Measurements from ENCODE around the gene ABCA3. TPM values are rescaled to one million over a fixed set of nuclear protein-coding genes. Genes with fewer than 3 reads are reported as not detected.

The ABCA3 gene
- polyA plus RNA-seq, 3 donors: 6.6 to 7.8 (median 7.5) TPM

- no peak for DNase-seq
Observed at GRCh38 chr16:2317231-2318020, 23.1 kb downstream of the ABCA3 start.

DNA sequence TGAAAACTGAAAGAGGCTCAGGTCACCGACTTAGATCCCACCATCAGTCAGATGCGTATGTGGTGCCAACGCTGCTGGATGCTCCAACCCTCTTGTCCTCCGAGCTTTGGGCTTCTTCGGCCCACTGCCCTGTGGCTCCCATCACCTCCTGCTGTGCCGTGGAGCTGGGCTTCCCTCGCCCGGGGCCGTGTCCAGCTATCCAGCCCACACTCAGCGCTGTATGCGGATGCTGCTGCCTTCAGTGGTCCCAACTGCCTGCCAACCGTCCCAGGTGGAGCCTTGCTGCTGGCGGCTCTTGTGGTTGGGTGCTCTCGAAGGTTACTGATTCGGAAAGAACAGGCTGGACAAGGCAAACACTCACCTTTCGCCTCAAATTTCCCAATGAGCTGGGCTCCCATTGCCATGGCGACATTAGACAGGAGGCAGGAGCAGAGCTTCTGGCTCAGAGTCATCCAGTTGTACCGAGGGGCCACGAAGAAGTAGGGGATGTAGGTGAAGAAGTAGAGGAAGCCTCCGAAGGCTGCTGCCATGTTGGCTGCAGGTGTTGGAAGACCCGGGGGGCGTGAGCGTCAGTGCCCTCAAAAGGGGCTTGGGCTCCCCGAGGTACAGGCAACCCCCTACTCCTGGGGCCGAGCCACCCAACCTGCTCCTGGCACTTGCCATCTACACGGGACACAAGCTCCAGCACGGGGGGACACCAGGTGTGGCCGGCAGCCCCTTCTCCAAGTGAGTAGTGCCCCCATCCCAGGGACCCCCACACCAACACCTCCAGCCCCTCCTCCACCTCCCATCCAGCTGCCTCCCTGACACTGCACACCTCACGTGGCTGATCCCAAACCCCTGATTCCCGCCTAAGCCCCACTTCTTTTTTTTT lies 32.2 kb downstream of the ABCA3 start:
- DNase-seq: no peak

DNA sequence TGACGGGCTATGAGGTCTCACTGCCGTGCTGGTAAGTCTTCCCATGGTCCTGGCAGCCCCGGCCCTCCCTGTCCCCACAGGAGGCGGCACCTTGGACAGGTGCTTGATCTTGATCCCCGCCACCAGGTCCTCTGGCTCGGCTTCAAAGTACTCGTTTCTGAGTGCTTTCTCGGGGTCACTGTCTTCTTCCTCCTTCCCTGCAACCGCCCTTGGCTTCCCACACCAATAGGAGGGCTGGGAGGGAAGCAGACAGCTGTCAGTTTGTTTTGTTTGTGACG lies 40.7 kb downstream of the ABCA3 start:
- DNase-seq: no peak

- DNase-seq: no peak
Observed at GRCh38 chr16:2299121-2299914, 41.2 kb downstream of the ABCA3 start.

- no peak for DNase-seq
Observed at GRCh38 chr16:2298621-2299020, 41.9 kb downstream of the ABCA3 start.

DNA sequence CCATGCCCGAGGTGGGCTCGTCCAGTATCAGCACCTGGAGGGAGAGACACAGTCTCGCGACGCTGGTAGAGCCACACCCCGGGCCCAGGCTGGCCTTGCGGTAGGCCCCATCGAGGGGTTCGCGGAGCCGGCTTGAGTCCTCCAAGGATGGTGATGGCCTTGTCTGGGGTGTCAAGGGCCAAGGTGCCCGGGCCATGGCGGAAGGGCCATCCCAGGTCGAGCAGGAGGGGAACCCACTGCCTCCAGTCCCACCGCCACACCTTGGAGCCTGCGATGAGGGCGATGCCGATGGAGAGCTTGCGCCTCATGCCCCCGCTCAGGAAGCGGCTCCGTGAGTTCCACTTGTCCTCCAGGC lies 43.0 kb downstream of the ABCA3 start:
- no peak for DNase-seq

- no peak for DNase-seq
Observed at GRCh38 chr16:2296661-2297505, 43.6 kb downstream of the ABCA3 start.

DNA sequence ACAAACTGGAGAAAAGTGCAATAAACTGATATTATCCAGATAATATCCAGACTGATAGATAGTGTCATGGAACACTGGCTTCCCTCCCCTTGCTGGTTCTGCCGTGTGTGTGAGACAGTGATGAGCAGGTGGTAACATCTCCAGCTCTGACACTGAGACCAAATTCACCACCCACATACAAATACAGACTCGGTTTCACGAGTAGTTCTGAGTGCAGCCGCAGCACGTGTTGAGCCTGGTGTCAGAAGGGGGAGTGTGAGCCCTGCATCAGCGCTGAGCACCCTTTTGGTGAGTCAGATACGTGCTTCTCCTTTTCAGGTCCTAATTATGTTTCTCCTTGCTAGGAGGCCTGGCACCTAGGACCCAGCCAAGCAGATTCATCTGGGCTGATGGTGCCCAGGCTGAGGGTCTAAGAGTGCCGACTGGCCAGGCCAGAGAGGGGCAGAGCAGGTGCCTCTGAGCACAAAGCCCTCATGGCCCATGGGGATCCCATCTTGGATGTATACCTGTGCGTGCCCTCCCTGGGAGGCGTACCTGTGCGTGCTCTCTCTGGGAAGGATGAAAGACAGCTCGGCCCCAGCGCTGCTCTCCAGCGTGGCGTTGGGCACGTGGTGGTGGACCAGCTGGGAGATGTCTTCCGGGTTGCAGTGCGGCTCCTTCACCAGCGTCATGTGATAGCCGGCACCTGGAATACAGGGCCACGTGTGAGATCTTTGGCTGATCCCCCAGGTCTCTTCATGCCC lies 45.3 kb downstream of the ABCA3 start:
- DNase-seq: no peak

DNA sequence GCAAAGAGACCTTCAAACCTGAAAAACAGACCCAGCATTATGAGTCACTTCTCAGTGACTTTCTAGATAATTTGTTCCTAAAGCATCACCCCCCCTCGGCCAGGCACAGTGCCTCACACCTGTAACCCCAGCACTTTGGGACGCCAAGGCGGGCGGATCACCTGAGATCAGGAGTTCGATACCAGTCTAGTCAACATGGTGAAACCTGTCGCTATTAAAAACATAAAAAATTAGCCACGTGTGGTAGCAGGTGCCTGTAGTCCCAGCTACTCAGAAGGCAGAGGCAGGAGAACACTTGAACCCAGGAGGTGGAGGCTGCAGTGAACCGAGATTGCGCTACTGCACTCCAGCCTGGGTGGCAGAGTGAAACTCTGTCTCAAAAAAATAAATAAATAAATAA lies 48.3 kb downstream of the ABCA3 start:
- no peak for DNase-seq

DNA sequence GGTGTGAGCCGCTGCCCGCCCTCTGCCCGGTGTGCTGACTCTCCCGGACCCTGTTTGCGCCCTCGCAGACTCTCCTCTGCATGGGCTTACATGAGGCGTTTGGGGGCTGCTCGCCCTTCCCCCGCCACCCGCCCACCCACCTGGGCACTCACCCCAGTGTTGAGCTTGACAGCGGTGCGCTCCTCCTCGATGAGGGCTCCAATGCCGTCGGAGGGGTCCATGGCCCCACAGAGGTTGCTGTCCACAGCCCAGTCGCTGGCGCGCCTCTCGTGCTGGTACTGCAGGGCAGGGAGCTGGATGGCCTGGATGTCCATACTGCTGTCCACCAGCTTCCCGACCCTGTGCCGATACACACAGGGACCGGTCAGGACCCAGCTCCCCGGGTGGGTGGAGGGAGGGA lies 51.2 kb downstream of the ABCA3 start:
- DNase-seq: no peak

DNA sequence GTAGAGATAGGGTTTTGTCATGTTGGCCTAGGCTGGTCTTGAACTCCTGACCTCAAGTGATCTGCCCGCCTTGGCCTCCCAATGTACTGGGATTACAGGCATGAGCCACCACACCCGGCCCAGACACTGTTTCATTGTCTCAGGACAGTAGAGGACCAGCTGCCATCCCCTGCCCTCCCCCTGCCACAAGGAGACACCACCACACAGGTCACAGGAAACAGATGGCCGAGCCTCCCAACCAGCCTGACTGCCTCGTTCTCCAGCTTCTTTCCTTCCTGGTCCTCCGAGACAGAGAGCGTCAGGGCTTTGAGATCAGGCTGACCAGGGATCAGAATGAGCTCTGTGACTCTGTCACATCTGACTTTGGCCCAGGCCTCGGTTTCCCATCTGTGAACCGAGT lies 51.8 kb downstream of the ABCA3 start:
- DNase-seq: no peak

GRCh38 chr16:2287916-2288547 lies 52.5 kb downstream of the ABCA3 start:
- DNase-seq: no peak

DNA sequence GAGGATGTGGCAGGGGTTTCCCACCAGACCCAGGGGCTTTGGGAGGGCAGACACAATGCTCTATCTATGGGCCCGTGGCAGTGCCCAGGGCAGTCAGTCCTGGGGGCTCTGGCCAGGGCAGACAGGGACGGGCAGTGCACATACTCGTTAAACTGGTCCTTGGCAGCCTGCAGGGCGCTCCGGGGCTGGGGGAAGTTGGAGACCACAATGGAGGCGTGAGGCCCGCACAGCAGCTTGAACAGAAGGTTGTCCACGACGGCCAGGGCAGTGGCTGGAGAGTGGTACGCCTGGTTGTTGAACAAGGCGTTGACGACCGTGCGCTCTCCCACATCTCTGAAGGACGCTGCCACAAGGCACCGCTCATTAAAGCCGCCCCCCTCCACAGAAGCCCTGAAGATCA lies 54.0 kb downstream of the ABCA3 start:
- DNase-seq: no peak

GRCh38 chr16:2285731-2286191 lies 54.8 kb downstream of the ABCA3 start:
- no peak for DNase-seq

DNA sequence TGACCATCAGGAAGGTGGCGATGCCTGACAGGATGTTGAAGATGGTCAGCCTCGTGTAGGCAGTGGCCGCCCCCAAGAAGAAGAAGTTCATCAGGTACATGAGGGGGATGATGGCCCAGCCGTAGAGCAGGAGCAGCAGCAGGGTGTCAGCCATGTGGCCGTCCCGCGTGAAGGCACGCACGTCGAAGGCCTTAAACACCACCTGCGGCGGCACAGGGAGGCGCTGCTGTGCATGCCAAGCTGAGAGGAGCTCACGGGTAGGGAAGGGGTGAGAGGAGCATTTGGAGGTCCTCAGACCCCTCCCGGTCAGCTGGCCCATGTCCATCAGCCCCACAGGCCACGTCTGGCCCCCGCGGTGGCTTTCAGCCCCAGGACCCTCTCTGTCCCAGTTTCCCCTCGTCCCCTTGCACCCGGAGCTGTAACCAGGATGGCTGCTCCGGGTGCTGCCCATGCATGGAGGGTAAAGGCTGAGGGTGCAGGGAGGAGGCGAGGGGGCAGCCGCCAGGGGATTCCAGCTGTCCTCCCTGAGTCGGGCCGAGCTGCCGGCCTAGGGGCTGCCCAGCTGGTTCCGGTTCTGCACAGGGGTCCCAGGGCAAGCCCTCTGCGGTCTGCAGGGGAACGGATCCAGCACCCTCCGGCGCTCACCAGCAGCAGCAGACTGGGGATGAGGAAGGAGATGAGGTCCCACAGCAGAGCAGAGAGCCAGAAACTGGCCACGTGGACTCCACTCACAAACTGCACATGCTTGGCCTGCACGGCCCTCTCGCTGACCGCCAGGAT lies 55.5 kb downstream of the ABCA3 start:
- no peak for DNase-seq

DNA sequence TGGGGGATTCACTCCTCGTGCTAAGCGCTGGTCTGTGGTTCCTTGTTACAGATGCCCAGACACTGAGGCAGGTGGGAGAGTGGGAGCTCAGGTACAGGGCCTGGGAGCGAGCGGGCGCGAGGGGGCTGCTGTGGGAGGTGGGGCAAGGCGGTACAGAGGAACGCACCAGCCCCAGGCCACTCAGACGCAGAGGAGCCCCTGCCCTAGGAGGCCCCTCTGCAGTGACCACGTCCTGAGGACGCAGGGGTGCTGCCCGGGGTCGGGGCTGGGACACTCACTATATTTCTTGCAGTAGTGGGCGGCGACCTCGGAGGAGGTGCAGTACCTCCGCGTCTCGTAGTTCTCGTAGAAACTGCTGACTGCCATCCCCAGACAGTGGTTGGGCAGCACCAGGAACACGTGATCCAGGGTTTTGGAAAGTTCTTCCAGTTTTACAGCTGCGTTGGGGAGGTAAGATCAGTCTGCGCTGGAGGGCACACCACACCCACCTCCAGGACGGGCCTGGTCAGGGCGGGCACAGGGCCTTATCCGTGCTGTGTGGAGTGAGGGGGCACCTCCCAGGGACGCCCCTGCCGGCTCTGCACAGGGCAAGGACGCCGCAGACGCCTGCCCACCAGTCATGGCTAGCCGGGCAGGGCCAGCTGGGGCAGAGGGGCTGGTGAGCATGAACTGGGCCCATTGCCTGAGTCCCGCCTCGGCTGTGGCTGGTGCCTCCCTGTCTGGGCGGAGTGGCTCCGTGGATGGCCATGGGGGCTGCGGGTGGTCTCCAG lies 56.3 kb downstream of the ABCA3 start:
- DNase-seq: no peak

DNA sequence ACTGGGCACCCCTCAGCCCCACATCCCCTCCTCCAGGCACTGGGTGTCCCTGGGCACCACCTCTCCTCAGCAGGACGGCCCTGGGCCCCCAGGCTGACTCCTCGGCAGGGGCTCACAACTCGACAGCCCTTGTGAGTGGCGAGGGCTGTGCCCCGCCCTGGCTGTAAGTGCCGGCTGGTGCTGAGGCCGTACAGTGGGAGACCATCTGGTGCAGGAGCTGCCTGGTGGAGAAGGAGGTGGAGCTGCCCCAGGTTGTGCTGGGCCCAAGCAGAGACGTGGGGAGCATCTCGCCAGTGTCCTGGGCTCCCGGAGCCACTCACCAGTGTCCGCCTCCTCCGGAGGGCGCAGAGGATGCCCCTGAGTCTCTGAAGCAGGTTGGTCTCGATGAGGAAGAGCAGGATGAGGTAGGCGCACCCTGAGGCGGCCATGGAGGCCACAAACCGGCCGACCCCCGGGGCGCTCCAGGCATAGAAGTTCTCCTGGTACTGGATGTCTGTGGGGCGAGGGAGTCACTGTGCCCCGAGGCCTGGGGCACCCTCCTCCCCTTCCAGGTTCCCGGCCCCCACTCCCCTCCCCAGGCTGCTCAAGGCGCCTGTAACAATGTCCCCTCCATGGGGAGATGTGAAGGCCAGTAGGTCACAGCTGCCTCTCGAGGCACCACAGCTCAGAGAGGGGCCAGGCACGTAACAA lies 57.5 kb downstream of the ABCA3 start:
- DNase-seq: no peak

- DNase-seq: no peak
Observed at GRCh38 chr16:2282262-2282661, 58.3 kb downstream of the ABCA3 start.

Data from renal pelvis (tissue), 4 donors.